DOHH2 (cell line): ENCODE results near the gene BLACAT1.
"Not testable (repeated sequence)": the region's sequence is repeated elsewhere in the genome, so short reads cannot be mapped to it uniquely, and the experiment has no call there.

ENCODE experiments used
- H3F3A ChIP-seq: fragments of 200-600 bp; sonication (generic), shearing (Covaris generic); 2 replicates; pipeline ENCODE4 v1.6.0; 2016; ENCODE audit warnings: antibody characterized with exemption, mild to moderate bottlenecking; ENCODE audit not compliant: control insufficient read depth, insufficient read depth
- H3K27ac ChIP-seq: fragments of 200-600 bp; sonication (generic); 2 replicates; pipeline ENCODE4 v1.5.1; 2014; ENCODE audit warnings: low read depth, mild to moderate bottlenecking, low read length, moderate library complexity
- H3K27me3 ChIP-seq: fragments of 200-600 bp; sonication (generic); 2 replicates; pipeline ENCODE4 v1.6.1; 2014; ENCODE audit warnings: mild to moderate bottlenecking, low read length, mixed read lengths; ENCODE audit not compliant: control insufficient read depth
- H3K36me3 ChIP-seq: fragments of 200-600 bp; sonication (generic); 2 replicates; pipeline ENCODE4 v1.6.1; 2014; ENCODE audit warnings: mild to moderate bottlenecking, low read length, moderate library complexity, mixed read lengths; ENCODE audit not compliant: control insufficient read depth
- H3K4me1 ChIP-seq: fragments of 200-600 bp; sonication (generic); 2 replicates; pipeline ENCODE4 v1.6.1; 2014; ENCODE audit warnings: mild to moderate bottlenecking, low read length, mixed read lengths; ENCODE audit not compliant: control insufficient read depth
- H3K4me2 ChIP-seq: fragments of 200-600 bp; sonication (generic); 2 replicates; pipeline ENCODE4 v1.6.0; 2014; ENCODE audit warnings: mild to moderate bottlenecking, low read length, moderate library complexity
- H3K4me3 ChIP-seq: fragments of 200-600 bp; sonication (generic); 2 replicates; pipeline ENCODE4 v1.5.1; 2014; ENCODE audit warnings: mild to moderate bottlenecking, low read length, mixed read lengths
- H3K79me2 ChIP-seq: fragments of 200-600 bp; sonication (generic); 2 replicates; pipeline ENCODE4 v1.6.1; 2014; ENCODE audit warnings: mild to moderate bottlenecking, low read length, mixed read lengths; ENCODE audit not compliant: control insufficient read depth
- H3K9me2 ChIP-seq: fragments of 200-600 bp; sonication (generic); replicated peaks from 2 replicates; pipeline ENCODE4 v1.6.1; 2014; ENCODE audit warnings: mild to moderate bottlenecking, low read length, mixed read lengths; ENCODE audit not compliant: control insufficient read depth
- H3K9me3 ChIP-seq: fragments of 200-600 bp; sonication (generic); 2 replicates; pipeline ENCODE4 v1.6.1; 2014; ENCODE audit warnings: antibody characterized with exemption, low read length, mixed read lengths; ENCODE audit not compliant: control insufficient read depth, insufficient read depth
- H4K20me1 ChIP-seq: fragments of 200-600 bp; sonication (generic); 2 replicates; pipeline ENCODE4 v1.6.0; 2014; ENCODE audit warnings: low read depth, mild to moderate bottlenecking, antibody characterized with exemption, low read length, moderate library complexity; ENCODE audit not compliant: control insufficient read depth, insufficient read depth
- CTCF ChIP-seq: fragments of 200-600 bp; sonication (generic); IDR thresholded peaks from one replicate; pipeline ENCODE4 v1.5.1; 2014; ENCODE audit warnings: antibody characterized with exemption, mild to moderate bottlenecking, low read depth, low read length; ENCODE audit not compliant: poor library complexity, severe bottlenecking
- EZH2phosphoT487 ChIP-seq: fragments of 200-600 bp; sonication (generic); IDR thresholded peaks from 2 replicates; pipeline ENCODE4 v1.6.1; 2017; ENCODE audit warnings: borderline replicate concordance, mild to moderate bottlenecking, antibody characterized with exemption, low read length, moderate library complexity, mixed read lengths

BLACAT1 gene

GRCh38 chr1:205480349-205480985 is 24.6 kb upstream of the BLACAT1 start:
- Histone ChIP-seq H3K36me3 (no peaks in the 10 kb centered on the region), H3K9me2 (no peaks in the 10 kb centered on the region), H3K4me1 (peaks cover 2% of the 10 kb centered on the region; the same call in 1 of the 2 replicates), H4K20me1 (no peaks in the 10 kb centered on the region), H3K79me2 (no peaks in the 10 kb centered on the region), H3K4me2 (no peak overlapping the region), H3K4me3 (no peak overlapping the region), H3K9me3 (peaks cover 2% of the 10 kb centered on the region), H3K27ac (no peak overlapping the region), H3F3A (no peaks in the 10 kb centered on the region), H3K27me3 (peaks cover 39% of the 10 kb centered on the region)
- TF ChIP-seq EZH2phosphoT487: no peak
- TF ChIP-seq CTCF: no peak

- not testable (repeated sequence) for H3K79me2 ChIP-seq, H3K9me2 ChIP-seq
Measured at GRCh38 chr1:205478985-205479384, 23.1 kb upstream of the BLACAT1 start.

GRCh38 chr1:205477759-205478247 is 22.0 kb upstream of the BLACAT1 start:
- Histone ChIP-seq H3K36me3 (no peaks in the 10 kb centered on the region), H3K79me2 (no peaks in the 10 kb centered on the region), H3K9me3 (peaks cover 12% of the 10 kb centered on the region), H3K4me3 (no peak overlapping the region), H3K27ac (no peak overlapping the region), H3F3A (no peaks in the 10 kb centered on the region), H4K20me1 (no peaks in the 10 kb centered on the region), H3K27me3 (peaks cover 26% of the 10 kb centered on the region), H3K9me2 (no peaks in the 10 kb centered on the region), H3K4me2 (no peak overlapping the region), H3K4me1 (no peaks in the 10 kb centered on the region)
- TF ChIP-seq EZH2phosphoT487 (no peak), CTCF (no peak)

More at GRCh38 chr1:205478985-205479384, 23.1 kb upstream of the BLACAT1 start:
- not testable (repeated sequence) for H3K27ac ChIP-seq, H4K20me1 ChIP-seq, H3K4me2 ChIP-seq, H3K4me3 ChIP-seq, H3K4me1 ChIP-seq, H3K36me3 ChIP-seq, H3F3A ChIP-seq
- Histone ChIP-seq H3K27me3 (peaks cover 35% of the 10 kb centered on the region), H3K9me3 (peaks cover 12% of the 10 kb centered on the region)

- Histone ChIP-seq H3F3A (no peaks in the 10 kb centered on the region), H3K36me3 (no peaks in the 10 kb centered on the region), H3K27ac (no peak overlapping the region), H3K27me3 (peaks cover 24% of the 10 kb centered on the region), H4K20me1 (no peaks in the 10 kb centered on the region), H3K79me2 (no peaks in the 10 kb centered on the region), H3K9me2 (no peaks in the 10 kb centered on the region), H3K9me3 (peaks cover 12% of the 10 kb centered on the region), H3K4me1 (no peaks in the 10 kb centered on the region), H3K4me3 (no peak overlapping the region), H3K4me2 (no peak overlapping the region)
- TF ChIP-seq EZH2phosphoT487: no peak
- TF ChIP-seq CTCF: no peak
Measured at GRCh38 chr1:205477121-205477758, 21.4 kb upstream of the BLACAT1 start.
